Liver (tissue), 9 donors: Measurements from ENCODE around the gene ERFL. TPM values are rescaled to one million over a fixed set of nuclear protein-coding genes. Genes with fewer than 3 reads are reported as not detected.

Experiments
- DNase-seq: peaks from one replicate; pipeline ENCODE4 v3.0.0-alpha.2; 2017; ENCODE audit warnings: low spot score
- H3K27ac ChIP-seq, 2 donors: one replicate each; pipeline ENCODE4 v1.7.0; 2013; ENCODE audit warnings: inconsistent platforms in 2 of 2, low read length in 2 of 2, control low read depth in 1 of 2, low read depth in 1 of 2, mild to moderate bottlenecking in 1 of 2
- H3K27me3 ChIP-seq, 4 donors: one replicate each; pipeline versions ENCODE4 v1.6.1 to v1.7.0; 2013; ENCODE audit warnings: low read length in 3 of 4, inconsistent platforms in 1 of 4, mild to moderate bottlenecking in 1 of 4, moderate library complexity in 1 of 4; ENCODE audit not compliant: control insufficient read depth in 4 of 4, insufficient read depth in 4 of 4
- H3K36me3 ChIP-seq, 4 donors: one replicate each; pipeline versions ENCODE4 v1.6.1 to v1.7.0; 2013; ENCODE audit warnings: low read length in 3 of 4, mild to moderate bottlenecking in 3 of 4, low read depth in 1 of 4, moderate library complexity in 1 of 4; ENCODE audit not compliant: control insufficient read depth in 4 of 4, insufficient read depth in 3 of 4
- H3K4me1 ChIP-seq, 4 donors: one replicate each; pipeline versions ENCODE4 v1.6.1 to v1.7.0; 2013; ENCODE audit warnings: low read length in 3 of 4, mild to moderate bottlenecking in 3 of 4, moderate library complexity in 1 of 4; ENCODE audit not compliant: control insufficient read depth in 4 of 4, insufficient read depth in 4 of 4
- H3K4me3 ChIP-seq, 3 donors: one replicate each; pipeline versions ENCODE4 v1.6.1 to v1.7.0; 2013; ENCODE audit warnings: low read length in 3 of 3, control low read depth in 1 of 3, low read depth in 1 of 3, mild to moderate bottlenecking in 1 of 3
- H3K9ac ChIP-seq, 2 donors: one replicate each; pipeline ENCODE4 v1.7.0; 2013; ENCODE audit warnings: low read length in 2 of 2, mild to moderate bottlenecking in 2 of 2, moderate library complexity in 2 of 2, control low read depth in 1 of 2, low read depth in 1 of 2
- H3K9me3 ChIP-seq, 4 donors: one replicate each; pipeline versions ENCODE4 v1.6.1 to v1.7.0; 2013; ENCODE audit warnings: low read length in 3 of 4; ENCODE audit not compliant: control insufficient read depth in 4 of 4
- ATF3 ChIP-seq: IDR thresholded peaks from 2 replicates; pipeline ENCODE4 v1.6.1; 2016; ENCODE audit warnings: antibody characterized with exemption
- HNF4A ChIP-seq, 2 donors: conservative IDR thresholded peaks; 2 replicates each; pipeline ENCODE4 v1.6.1; 2016; ENCODE audit warnings: antibody characterized with exemption in 2 of 2, mild to moderate bottlenecking in 2 of 2
- HNF4G ChIP-seq: IDR thresholded peaks from 2 replicates; pipeline ENCODE4 v1.6.1; 2016; ENCODE audit warnings: antibody characterized with exemption
- JUND ChIP-seq, 2 donors: IDR thresholded peaks; 2 replicates each; pipeline ENCODE4 v1.6.1; 2016; ENCODE audit warnings: antibody characterized with exemption in 2 of 2
- RAD21 ChIP-seq, 2 donors: IDR thresholded peaks; 2 replicates each; pipeline ENCODE4 v1.6.1; 2016; ENCODE audit warnings: antibody characterized with exemption in 2 of 2, mild to moderate bottlenecking in 2 of 2
- RXRA ChIP-seq, 2 donors: IDR thresholded peaks; 2 replicates each; pipeline ENCODE4 v1.6.1; 2017 to 2018; ENCODE audit warnings: antibody characterized with exemption in 2 of 2, mild to moderate bottlenecking in 1 of 2
- TAF1 ChIP-seq: conservative IDR thresholded peaks from 2 replicates; pipeline ENCODE4 v1.6.1; 2016; ENCODE audit warnings: antibody characterized with exemption, mild to moderate bottlenecking
- YY1 ChIP-seq: IDR thresholded peaks from 2 replicates; pipeline ENCODE4 v1.6.1; 2016; ENCODE audit warnings: antibody characterized with exemption, mild to moderate bottlenecking
- WGBS: extraction: QIAGEN DNeasy Blood & Tissue Kit; methylation state at CpG from one replicate; pipeline ENCODE4 v1.1.7; 2013; 5-methylcytosine and 5-hydroxymethylcytosine counted together
- polyA plus RNA-seq, 2 donors: library from polyadenylated mRNA; stranded (reverse) in 1 of 2; unstranded in 1 of 2; fragments of 200-250 nt in 1 of 2; fragments of >200 nt in 1 of 2; fragmentation: Nextera tagmentation in 1 of 2; extraction: Ambion mirVana in 1 of 2; gene quantifications; one replicate each; pipeline versions ENCODE4 v1.2.1 to v1.2.3, GENCODE V29; 2013 to 2015
- total RNA-seq, 2 donors: library from RNA; depleted of rRNA; stranded (reverse); fragments of >200 nt; gene quantifications; one replicate each; pipeline ENCODE4 v1.2.3, GENCODE V29; 2014
- TF ChIP-seq, protein P1 (sequence below): IDR thresholded peaks from 2 replicates; pipeline ENCODE4 v1.6.1; 2016; ENCODE audit warnings: antibody characterized with exemption
- TF ChIP-seq, protein P2 (sequence below): IDR thresholded peaks from 2 replicates; pipeline ENCODE4 v1.6.1; 2016; ENCODE audit warnings: antibody characterized with exemption, mild to moderate bottlenecking
- TF ChIP-seq, protein P3 (sequence below): IDR thresholded peaks from 2 replicates; pipeline ENCODE4 v1.6.1; 2016; ENCODE audit warnings: antibody characterized with exemption
- donor health status: healthy.
- donor health status: healthy.
- donor health status: healthy.
- donor health status: healthy.
- donor health status: healthy.

Gene ERFL
- total and polyA plus RNA-seq, 4 donors: not detected

- Histone ChIP-seq H3K27me3 (peaks cover 0 to 14% (median 8%) of the 10 kb centered on the region in 4 donors), H3K9me3 (peaks cover 0 to 2% (median 0%) of the 10 kb centered on the region in 4 donors), H3K9ac (no peak overlapping the region), H3K36me3 (no peaks in the 10 kb centered on the region), H3K4me3 (no peak overlapping the region), H3K4me1 (no peaks in the 10 kb centered on the region), H3K27ac (no peak overlapping the region)
- TF ChIP-seq ATF3 (no peak), RXRA (IDR thresholded peaks at IDR 0.05) (no peak), YY1 (no peak)
- WGBS: 12% methylated on average over 26 of the region's 26 CpGs
- DNase-seq: no peak
These were observed 7.2 kb downstream of the ERFL start for GRCh38 chr19:41920882-41921576.

DNA sequence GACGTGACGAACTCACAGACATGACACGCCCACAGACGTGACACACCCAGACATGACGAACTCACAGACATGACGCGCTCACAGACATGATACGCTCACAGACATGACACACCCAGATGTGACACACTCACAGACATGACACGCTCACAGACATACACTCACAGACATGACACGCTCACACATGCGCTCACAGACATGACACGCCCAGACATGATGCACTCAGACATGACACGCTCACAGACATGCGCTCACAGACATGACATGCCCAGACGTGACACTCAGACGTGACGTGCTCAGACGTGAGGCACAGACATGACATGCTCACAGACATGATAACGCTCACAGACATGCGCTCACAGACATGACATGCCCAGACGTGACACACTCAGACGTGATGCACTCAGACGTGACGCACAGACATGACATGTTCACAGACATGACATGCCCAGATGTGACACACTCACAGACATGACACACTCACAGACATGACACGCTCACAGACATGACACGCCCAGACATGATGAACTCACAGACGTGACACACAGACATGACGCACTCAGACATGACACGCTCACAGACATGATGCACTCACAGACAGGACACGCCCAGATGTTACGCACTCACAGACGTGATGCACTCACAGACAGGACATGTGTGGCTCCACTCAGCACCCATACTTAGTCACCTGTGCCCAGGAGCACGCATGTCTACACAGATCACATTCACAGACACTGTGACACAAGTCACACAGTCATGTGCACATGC, 8.1 kb downstream of the ERFL start:
- DNase-seq: no peak
- peaks cover 0 to 2% (median under 1%) of the 10 kb centered on the region in 4 donors for H3K4me1 ChIP-seq
- H3K4me3 ChIP-seq: no peak overlapping the region
- WGBS: 91% methylated on average over 33 of the region's 33 CpGs
- TF ChIP-seq RAD21 (IDR thresholded peaks at IDR 0.05) (no peak), JUND (IDR thresholded peaks at IDR 0.05) (no peak)
- TF ChIP-seq, protein P1, sequence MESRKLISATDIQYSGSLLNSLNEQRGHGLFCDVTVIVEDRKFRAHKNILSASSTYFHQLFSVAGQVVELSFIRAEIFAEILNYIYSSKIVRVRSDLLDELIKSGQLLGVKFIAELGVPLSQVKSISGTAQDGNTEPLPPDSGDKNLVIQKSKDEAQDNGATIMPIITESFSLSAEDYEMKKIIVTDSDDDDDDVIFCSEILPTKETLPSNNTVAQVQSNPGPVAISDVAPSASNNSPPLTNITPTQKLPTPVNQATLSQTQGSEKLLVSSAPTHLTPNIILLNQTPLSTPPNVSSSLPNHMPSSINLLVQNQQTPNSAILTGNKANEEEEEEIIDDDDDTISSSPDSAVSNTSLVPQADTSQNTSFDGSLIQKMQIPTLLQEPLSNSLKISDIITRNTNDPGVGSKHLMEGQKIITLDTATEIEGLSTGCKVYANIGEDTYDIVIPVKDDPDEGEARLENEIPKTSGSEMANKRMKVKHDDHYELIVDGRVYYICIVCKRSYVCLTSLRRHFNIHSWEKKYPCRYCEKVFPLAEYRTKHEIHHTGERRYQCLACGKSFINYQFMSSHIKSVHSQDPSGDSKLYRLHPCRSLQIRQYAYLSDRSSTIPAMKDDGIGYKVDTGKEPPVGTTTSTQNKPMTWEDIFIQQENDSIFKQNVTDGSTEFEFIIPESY: no peak
- TF ChIP-seq, protein P2, sequence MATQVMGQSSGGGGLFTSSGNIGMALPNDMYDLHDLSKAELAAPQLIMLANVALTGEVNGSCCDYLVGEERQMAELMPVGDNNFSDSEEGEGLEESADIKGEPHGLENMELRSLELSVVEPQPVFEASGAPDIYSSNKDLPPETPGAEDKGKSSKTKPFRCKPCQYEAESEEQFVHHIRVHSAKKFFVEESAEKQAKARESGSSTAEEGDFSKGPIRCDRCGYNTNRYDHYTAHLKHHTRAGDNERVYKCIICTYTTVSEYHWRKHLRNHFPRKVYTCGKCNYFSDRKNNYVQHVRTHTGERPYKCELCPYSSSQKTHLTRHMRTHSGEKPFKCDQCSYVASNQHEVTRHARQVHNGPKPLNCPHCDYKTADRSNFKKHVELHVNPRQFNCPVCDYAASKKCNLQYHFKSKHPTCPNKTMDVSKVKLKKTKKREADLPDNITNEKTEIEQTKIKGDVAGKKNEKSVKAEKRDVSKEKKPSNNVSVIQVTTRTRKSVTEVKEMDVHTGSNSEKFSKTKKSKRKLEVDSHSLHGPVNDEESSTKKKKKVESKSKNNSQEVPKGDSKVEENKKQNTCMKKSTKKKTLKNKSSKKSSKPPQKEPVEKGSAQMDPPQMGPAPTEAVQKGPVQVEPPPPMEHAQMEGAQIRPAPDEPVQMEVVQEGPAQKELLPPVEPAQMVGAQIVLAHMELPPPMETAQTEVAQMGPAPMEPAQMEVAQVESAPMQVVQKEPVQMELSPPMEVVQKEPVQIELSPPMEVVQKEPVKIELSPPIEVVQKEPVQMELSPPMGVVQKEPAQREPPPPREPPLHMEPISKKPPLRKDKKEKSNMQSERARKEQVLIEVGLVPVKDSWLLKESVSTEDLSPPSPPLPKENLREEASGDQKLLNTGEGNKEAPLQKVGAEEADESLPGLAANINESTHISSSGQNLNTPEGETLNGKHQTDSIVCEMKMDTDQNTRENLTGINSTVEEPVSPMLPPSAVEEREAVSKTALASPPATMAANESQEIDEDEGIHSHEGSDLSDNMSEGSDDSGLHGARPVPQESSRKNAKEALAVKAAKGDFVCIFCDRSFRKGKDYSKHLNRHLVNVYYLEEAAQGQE: no peak
- H3K27ac ChIP-seq: no peak overlapping the region
- no peak overlapping the region for H3K9ac ChIP-seq
- H3K27me3 ChIP-seq: peaks cover 4 to 18% (median 9%) of the 10 kb centered on the region in 4 donors
- peaks cover 0 to 2% (median 0%) of the 10 kb centered on the region in 4 donors for H3K9me3 ChIP-seq
- H3K36me3 ChIP-seq: no peaks in the 10 kb centered on the region

- Histone ChIP-seq H3K27ac (no peak overlapping the region), H3K27me3 (peaks cover 4 to 18% (median 10%) of the 10 kb centered on the region in 4 donors), H3K9me3 (peaks cover 0 to 2% (median 0%) of the 10 kb centered on the region in 4 donors), H3K4me1 (peaks cover 0 to 3% (median 1%) of the 10 kb centered on the region in 4 donors), H3K4me3 (no peak overlapping the region), H3K36me3 (no peaks in the 10 kb centered on the region), H3K9ac (no peak overlapping the region)
- 92% methylated on average over 5 of the region's 5 CpGs for WGBS
- DNase-seq: no peak
- no peak for TF ChIP-seq YY1
- no peak for TF ChIP-seq RXRA (IDR thresholded peaks at IDR 0.05)
- no peak for TF ChIP-seq RAD21 (IDR thresholded peaks at IDR 0.05)
- TF ChIP-seq HNF4A (conservative IDR thresholded peaks at IDR 0.05): no peak
- no peak for TF ChIP-seq HNF4G
- no peak for TF ChIP-seq TAF1
- TF ChIP-seq, protein P1: no peak
- TF ChIP-seq, protein P2: no peak
- TF ChIP-seq, protein P3, sequence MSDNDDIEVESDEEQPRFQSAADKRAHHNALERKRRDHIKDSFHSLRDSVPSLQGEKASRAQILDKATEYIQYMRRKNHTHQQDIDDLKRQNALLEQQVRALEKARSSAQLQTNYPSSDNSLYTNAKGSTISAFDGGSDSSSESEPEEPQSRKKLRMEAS: no peak
These were observed 9.5 kb downstream of the ERFL start for GRCh38 chr19:41918653-41919244.
